Activated gamma-delta T cell treated with anti-CD3 and anti-CD28 coated beads, Interleukin-2, amount 50 U/mL, for 16 hours (primary cell): ENCODE data around the gene RAI14.
"Not testable (repeated sequence)": the region's sequence is repeated elsewhere in the genome, so short reads cannot be mapped to it uniquely, and the experiment has no call there.

Source experiments
- DNase-seq: peaks from one replicate; pipeline ENCODE4 v3.0.0-alpha.2; 2020; ENCODE audit warnings: low read depth

RAI14 gene

GRCh38 chr5:34699155-34700077 is 43.3 kb downstream of the RAI14 start:
- no peak for DNase-seq

GRCh38 chr5:34700078-34700452 is 43.9 kb downstream of the RAI14 start:
- no peak for DNase-seq

DNA sequence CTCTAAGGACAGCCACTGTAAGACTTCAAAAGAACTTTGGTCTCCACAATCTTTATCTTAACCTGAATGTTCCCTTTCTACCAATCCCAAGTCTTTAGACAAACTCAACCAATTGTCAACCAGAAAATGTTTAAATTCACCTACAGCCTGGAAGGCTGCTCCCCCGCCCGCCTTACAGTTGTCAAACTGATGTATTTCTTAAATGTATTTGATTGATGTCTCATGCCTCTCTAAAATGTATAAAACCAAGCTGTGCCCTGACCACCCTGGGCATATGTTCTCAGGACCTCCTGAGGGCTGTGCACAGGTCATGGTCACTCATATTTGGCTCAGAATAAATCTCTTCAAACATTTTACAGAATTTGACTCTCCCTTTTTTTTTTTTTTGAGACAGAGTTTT is 45.3 kb downstream of the RAI14 start:
- not testable (repeated sequence) for DNase-seq

- DNase-seq, result no peak
Observed at GRCh38 chr5:34703767-34704713, 47.9 kb downstream of the RAI14 start.

DNA sequence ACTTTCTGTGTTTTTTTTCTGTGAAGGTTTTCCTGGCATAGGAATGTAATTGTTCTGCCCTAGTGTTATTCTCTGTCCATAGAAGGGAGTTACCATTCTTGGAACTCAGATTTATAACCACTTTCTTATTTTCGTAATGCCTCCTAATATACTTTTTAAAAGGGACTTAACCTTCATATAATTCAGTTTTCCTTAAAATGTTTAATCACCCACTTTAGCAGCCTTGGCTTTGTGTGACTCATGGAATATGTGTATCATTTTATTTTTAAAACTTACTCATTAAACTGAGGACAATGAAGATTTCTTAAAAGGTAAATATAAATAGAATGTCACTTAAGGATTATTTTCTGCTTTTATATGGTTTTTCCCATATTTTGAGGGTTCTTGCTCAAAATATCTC is 50.0 kb downstream of the RAI14 start:
- DNase-seq, result no peak

DNA sequence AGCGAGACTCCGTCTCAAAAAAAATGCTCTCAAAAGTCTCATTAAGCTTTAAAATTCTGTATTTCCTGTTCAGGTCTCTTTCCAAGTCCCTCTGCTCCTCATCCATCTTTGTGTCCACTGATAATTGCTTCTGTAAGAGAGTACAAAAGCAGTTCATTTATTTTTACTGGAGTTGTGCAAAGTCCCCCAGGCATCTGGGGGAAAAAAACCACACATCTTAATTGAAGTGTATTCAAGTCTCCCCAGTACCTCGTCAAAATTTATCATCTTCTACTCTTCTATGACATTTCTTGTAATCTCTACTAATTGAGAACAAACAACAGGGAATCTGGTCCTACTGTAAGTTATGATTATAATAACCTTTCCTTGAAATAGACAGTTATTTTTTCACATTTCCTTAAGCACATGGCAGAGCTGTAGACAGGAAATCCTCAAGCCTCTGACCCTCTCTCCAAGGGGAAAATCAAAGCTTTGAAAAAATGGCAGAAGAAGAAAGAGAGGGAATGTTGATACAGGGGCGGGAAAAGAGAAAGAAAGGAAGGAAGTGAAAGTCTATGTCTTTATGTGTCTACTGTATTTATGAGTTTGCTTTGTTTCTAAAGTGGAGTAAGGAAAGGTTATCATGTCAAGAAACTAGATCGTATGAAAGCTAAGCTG is 51.5 kb downstream of the RAI14 start:
- DNase-seq, result no peak

- no peak for DNase-seq
Observed at GRCh38 chr5:34708777-34709176, 52.6 kb downstream of the RAI14 start.

DNA sequence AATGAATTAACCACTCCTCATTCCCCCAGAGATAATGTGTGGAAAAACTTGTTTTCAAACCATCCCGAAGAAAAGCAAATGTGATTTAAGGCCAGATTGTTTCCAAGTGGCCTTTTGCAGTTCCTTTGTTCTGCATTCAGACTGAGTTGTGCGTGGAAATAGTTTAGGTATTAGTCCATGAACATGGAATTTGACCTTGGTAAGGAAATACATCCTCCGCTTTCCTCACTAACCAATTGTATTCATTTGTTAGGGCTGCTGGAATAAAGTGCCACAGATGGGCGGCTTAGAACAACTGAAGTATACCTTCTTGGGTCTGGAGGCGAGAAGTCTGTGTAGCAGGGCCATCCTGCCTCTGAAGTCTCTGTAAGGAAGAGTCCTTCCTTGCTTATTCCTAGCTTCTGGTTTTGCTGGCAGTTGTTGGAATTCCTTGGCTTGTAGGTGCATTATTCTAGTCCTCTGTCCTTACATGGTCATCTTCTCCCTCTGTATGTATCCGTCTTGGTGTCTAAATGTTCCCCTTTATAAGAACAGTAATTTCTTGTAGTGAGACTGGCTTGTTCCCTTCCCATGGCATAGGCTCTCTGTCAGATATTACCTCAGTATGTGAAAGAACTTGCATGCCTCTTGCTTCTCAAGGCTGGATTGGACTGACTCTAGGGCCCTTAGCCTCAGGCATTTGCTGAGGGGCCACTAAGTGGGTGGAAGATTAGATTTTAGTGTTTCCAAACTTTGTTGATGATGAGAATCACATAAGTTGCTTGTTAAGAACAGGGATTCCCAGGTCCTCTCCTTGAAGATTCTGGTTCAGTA is 53.9 kb downstream of the RAI14 start:
- no peak for DNase-seq

DNA sequence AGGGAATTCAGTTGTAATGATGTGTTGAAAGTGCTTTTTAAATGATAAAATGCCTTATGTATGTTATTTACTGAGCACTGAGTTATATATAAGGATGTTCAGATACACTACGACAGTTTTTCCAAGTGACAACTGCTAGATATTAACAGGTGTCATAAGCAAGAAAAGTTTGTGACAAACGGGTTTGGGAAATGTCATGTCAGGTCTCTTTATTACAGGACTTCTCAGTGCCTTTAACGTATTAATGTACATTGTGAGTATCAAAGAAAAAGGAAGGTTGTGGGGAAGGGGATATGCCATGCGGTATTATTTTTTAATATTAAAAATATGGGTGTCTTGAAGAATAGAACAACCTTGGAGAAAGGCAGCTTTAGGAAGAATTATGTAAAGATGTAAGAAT is 56.4 kb downstream of the RAI14 start:
- no peak for DNase-seq

DNA sequence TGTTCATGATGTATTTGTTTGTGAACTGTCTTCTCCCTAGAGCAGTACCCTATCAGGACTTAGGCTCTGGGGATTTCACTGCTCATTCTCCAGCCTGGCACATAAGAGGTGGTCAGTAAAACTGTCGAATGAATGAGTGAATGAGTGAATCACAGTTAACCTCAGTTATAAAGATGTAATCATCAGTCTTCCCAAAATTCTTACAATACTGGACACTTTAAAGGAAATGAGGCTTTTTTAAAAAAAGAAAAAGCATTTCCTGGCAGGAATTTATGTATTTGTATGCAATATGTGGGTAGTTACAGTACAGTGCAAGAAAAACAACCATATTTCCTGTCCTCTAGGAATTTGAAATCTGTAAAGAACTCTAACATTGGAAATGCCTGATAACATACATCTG is 59.6 kb downstream of the RAI14 start:
- DNase-seq, result no peak

GRCh38 chr5:34716986-34717385 is 60.9 kb downstream of the RAI14 start:
- DNase-seq, result no peak

DNA sequence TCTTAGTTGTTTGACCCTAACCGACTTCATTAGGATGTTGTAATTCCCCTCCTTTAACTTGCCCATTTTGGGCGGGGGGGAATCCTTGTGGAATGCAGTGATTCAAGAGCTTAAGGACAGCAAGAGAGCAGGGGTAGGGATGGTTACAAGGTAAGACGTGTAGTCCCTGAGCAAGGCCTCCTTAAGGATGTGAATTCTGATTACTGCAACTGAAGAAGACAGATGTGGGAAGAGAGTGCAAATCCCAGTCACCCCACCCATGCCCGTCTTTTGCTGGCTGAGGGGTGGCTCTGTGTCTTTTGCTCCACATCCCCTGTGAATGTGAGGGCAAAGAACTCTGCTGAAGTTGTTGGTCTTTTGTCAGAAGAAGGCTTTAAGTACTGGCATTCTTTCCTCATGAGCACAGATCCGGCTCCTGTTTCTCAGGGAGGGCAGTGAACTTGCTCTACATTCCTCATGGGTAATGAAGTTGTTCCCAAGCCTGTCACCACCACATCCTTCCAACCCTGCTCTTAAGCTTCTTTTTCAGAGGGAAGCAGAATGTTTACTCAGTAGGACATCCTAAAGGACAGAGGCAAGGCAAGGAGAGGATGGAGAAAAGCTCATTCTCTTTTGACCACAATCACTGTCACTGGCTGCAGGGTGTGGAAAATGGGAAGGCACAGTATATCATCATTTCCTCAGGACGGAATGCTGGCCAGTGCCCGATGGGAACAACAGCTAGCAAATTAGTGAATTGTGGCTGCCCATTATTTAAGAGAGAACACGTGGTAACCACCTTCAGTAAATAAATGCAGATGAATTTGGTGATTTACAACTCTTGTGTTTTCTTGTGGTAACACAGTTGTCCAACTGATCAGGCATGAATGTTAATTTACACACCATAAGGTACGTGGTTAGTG is 61.5 kb downstream of the RAI14 start:
- DNase-seq, result no peak

DNA sequence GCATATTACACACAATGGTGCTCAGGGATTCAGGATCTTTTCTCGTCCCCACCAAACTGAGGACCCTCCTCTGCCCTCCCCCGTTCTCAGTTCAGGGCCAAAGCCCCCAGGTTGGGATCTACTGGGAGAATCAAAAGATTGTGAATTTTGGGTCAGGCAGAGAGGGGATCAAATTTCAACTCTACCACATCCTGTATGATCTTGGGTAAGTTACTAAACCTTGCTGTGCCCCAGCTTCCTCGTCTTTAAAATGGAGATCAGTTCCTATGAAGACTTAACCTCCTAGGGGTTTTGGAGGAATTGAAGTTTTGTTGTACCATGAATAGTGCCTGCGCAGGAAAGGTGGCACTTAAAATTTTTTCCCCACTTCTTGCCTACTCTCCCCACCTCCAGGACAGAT is 62.4 kb downstream of the RAI14 start:
- DNase-seq, result no peak

DNA sequence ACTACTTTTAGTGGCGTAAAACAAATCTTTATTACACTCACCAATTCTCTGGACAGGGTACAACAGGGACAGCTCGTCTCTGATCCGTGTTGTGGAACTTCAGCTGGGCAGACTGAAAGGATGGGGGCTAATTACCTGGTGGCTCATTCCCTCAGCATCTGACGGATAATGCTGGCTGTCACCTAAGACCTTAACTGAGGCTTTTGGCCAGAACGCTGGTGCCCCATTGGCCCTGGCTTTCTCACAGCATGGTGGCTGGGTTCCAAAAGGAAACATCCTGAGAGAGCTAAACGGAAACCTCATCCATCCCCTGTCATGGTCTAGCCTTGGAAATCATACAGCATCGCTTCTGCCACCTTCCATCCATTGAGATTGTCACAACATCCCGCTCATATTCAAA is 62.9 kb downstream of the RAI14 start:
- DNase-seq, result no peak

- no peak for DNase-seq
Observed at GRCh38 chr5:34721327-34721726, 65.2 kb downstream of the RAI14 start.

DNA sequence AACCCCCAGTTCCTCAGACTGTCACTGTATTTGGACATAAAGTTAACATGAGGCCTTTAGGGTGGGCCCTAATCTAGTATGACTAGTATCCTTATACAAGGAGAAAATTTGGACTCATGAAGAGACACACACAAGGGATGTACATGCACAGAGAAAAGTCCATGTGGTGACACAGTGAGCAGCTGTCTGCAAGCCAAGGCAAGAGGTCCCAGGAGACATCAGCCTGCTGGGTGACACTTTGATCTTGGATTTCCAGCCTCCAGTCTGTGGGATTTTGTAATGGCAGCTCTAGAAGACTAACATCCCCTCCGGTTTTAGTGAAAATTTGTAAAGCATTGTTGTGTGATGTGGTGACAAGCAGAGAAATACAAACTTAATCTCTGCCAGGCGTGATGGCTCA is 66.1 kb downstream of the RAI14 start:
- no peak for DNase-seq

- no peak for DNase-seq
Observed at GRCh38 chr5:34724741-34725140, 68.6 kb downstream of the RAI14 start.

GRCh38 chr5:34727166-34727749 is 71.1 kb downstream of the RAI14 start:
- not testable (repeated sequence) for DNase-seq

DNA sequence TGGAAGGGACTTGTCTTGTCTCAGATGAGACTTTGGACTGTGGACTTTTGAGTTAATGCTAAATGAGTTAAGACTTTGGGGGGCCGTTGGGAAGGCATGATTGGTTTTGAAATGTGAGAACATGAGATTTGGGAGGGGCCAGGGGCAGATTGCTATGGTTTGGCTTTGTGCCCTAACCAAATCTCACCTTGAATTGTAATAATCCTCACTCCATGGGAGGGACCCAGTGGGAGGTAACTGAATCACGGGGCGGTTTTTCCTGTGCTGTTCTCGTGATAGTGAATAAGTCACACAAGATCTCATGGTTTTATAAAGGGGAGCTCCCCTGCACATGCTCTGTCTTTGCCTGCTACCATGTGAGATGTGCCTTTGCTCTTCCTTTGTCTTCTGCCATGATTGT is 72.1 kb downstream of the RAI14 start:
- no peak for DNase-seq
